ENCODE measurements around the gene PLD1.

GRCh38 chr3:171831936-171832335, 21.7 kb upstream of the PLD1 start:
- TF ChIP-seq POLR2A (IDR thresholded peaks at IDR 0.05; ENCODE audit: low read length) (no peak), GATA1 (IDR thresholded peaks at IDR 0.05; ENCODE audit: low read depth, low read length) (no peak)
